Measurements from ENCODE around the gene MRPL47. TPM values are rescaled to one million over a fixed set of nuclear protein-coding genes. Genes with fewer than 3 reads are reported as not detected.

Gene MRPL47
- total RNA-seq, 3 donors from 2014 or later: 26.1 to 36.8 (median 27.3) TPM

- no peak for DNase-seq
- Histone ChIP-seq H3K4me3 (no peak overlapping the region), H3K9me3 (no peaks in the 10 kb centered on the region), H3K36me3 (ENCODE audit: low read depth) (no peaks in the 10 kb centered on the region), H3K4me1 (ENCODE audit: low read depth) (peaks cover 17% of the 10 kb centered on the region)
- TF ChIP-seq, protein P1, sequence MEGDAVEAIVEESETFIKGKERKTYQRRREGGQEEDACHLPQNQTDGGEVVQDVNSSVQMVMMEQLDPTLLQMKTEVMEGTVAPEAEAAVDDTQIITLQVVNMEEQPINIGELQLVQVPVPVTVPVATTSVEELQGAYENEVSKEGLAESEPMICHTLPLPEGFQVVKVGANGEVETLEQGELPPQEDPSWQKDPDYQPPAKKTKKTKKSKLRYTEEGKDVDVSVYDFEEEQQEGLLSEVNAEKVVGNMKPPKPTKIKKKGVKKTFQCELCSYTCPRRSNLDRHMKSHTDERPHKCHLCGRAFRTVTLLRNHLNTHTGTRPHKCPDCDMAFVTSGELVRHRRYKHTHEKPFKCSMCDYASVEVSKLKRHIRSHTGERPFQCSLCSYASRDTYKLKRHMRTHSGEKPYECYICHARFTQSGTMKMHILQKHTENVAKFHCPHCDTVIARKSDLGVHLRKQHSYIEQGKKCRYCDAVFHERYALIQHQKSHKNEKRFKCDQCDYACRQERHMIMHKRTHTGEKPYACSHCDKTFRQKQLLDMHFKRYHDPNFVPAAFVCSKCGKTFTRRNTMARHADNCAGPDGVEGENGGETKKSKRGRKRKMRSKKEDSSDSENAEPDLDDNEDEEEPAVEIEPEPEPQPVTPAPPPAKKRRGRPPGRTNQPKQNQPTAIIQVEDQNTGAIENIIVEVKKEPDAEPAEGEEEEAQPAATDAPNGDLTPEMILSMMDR (IDR thresholded peaks at IDR 0.05): no peak
- no peak for ATAC-seq
- intact Hi-C loops (cut with DNase I, micrococcal nuclease): no loop called here
These were observed 2.2 kb upstream of the MRPL47 start for GRCh38 chr3:179606534-179607085.

- intact Hi-C loops (cut with DNase I, micrococcal nuclease): no loop called here
These were observed 607 bp downstream of the MRPL47 start for GRCh38 chr3:179603831-179604230.

DNA sequence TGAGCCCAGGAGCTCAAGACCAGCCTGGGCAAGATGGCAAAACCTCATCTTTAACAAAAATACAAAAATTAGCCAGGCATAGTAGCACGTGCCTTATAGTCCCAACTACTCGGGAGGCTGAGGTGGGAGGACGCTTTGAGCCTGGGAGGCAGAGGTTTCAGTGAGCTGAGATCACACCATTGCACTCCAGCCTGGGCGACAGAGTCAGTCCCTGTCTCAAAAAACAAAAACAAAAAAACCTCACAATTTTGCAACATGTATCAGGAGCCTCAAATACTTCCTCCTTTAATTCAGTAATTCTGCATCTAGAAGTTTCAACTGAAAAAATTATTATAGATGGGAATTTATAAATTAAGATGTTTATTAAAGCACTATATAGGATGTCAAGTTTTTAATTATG is 1.1 kb downstream of the MRPL47 start:
- TF ChIP-seq, protein P1 (IDR thresholded peaks at IDR 0.05): no peak
- no peak for ATAC-seq
- H3K4me3 ChIP-seq: no peak overlapping the region
- peaks cover 17% of the 10 kb centered on the region for H3K4me1 ChIP-seq (ENCODE audit: low read depth)
- H3K36me3 ChIP-seq (ENCODE audit: low read depth): no peaks in the 10 kb centered on the region
- intact Hi-C loops (cut with DNase I, micrococcal nuclease): no loop called here
- no peaks in the 10 kb centered on the region for H3K9me3 ChIP-seq
- no peak for DNase-seq

More at GRCh38 chr3:179603831-179604230, 607 bp downstream of the MRPL47 start:
- TF ChIP-seq, protein P1 (IDR thresholded peaks at IDR 0.05): no peak
- DNase-seq (no peak), ATAC-seq (no peak)
- H3K9me3 ChIP-seq: no peaks in the 10 kb centered on the region
- peaks cover 17% of the 10 kb centered on the region for H3K4me1 ChIP-seq (ENCODE audit: low read depth)
- H3K36me3 ChIP-seq (ENCODE audit: low read depth): no peaks in the 10 kb centered on the region
- H3K4me3 ChIP-seq: peak overlapping the region; percentile 71

GRCh38 chr3:179599531-179599930 is 4.9 kb downstream of the MRPL47 start:
- ATAC-seq: no peak
- Histone ChIP-seq H3K9me3 (no peaks in the 10 kb centered on the region), H3K4me1 (ENCODE audit: low read depth) (no peaks in the 10 kb centered on the region), H3K4me3 (no peak overlapping the region), H3K36me3 (ENCODE audit: low read depth) (no peaks in the 10 kb centered on the region)
- intact Hi-C loops (cut with DNase I, micrococcal nuclease): no loop called here
- no peak for DNase-seq
- TF ChIP-seq, protein P1 (IDR thresholded peaks at IDR 0.05): no peak

- H3K4me1 ChIP-seq (ENCODE audit: low read depth): no peaks in the 10 kb centered on the region
- no peak for DNase-seq
- H3K9me3 ChIP-seq: no peaks in the 10 kb centered on the region
- TF ChIP-seq, protein P1 (IDR thresholded peaks at IDR 0.05): no peak
- intact Hi-C loops (cut with DNase I, micrococcal nuclease): no loop called here
- no peak overlapping the region for H3K4me3 ChIP-seq
- no peaks in the 10 kb centered on the region for H3K36me3 ChIP-seq (ENCODE audit: low read depth)
- no peak for ATAC-seq
These were observed 13.1 kb downstream of the MRPL47 start for GRCh38 chr3:179591313-179591712.

DNA sequence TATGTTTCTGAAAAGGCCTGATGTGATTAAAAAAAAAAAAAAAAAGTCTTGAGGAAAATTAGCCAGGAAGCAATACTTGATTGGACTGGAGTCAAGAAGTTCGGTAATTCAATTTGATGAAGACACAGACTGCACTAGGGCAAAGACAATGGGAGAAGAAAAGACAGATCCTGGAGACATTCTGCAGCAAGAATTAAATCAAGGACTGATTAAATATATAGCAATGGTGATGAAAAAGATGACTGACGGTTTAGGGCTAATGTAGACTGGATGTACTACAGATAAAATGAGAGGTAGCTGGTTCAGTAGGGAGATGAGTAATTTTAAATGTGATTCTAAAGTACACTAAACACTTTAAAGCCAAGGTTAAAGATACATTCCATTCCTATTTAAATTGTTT is 13.8 kb downstream of the MRPL47 start:
- TF ChIP-seq, protein P1 (IDR thresholded peaks at IDR 0.05): no peak

More for the DNA sequence above, 13.8 kb downstream of the MRPL47 start:
- intact Hi-C loops (cut with DNase I, micrococcal nuclease): no loop called here
- Histone ChIP-seq H3K4me1 (ENCODE audit: low read depth) (no peaks in the 10 kb centered on the region), H3K4me3 (no peak overlapping the region), H3K36me3 (ENCODE audit: low read depth) (no peaks in the 10 kb centered on the region), H3K9me3 (no peaks in the 10 kb centered on the region)
- ATAC-seq (no peak), DNase-seq (no peak)
